Duodenal mucosa (tissue), 2 donors: ENCODE measurements around the gene TP53TG5.
"Not testable (repeated sequence)": the region's sequence is repeated elsewhere in the genome, so short reads cannot be mapped to it uniquely, and the experiment has no call there.

Source experiments
- H3K27ac ChIP-seq: one replicate; pipeline ENCODE4 v1.7.0; 2013; ENCODE audit warnings: low read depth, low read length
- H3K27me3 ChIP-seq, 2 donors: one replicate each; pipeline ENCODE4 v1.7.0; 2013; ENCODE audit warnings: low read length in 2 of 2, control low read depth in 1 of 2; ENCODE audit not compliant: insufficient read depth in 2 of 2, control insufficient read depth in 1 of 2
- H3K36me3 ChIP-seq, 2 donors: one replicate each; pipeline ENCODE4 v1.7.0; 2013; ENCODE audit warnings: low read length in 2 of 2, control low read depth in 1 of 2; ENCODE audit not compliant: insufficient read depth in 2 of 2, control insufficient read depth in 1 of 2
- H3K4me1 ChIP-seq, 2 donors: one replicate each; pipeline ENCODE4 v1.7.0; 2013; ENCODE audit warnings: low read length in 2 of 2, control low read depth in 1 of 2; ENCODE audit not compliant: insufficient read depth in 2 of 2, control insufficient read depth in 1 of 2
- H3K4me3 ChIP-seq, 2 donors: one replicate each; pipeline ENCODE4 v1.7.0; 2013; ENCODE audit warnings: low read length in 2 of 2, low read depth in 1 of 2
- H3K9ac ChIP-seq, 2 donors: one replicate each; pipeline ENCODE4 v1.7.0; 2013; ENCODE audit warnings: low read length in 2 of 2, low read depth in 1 of 2
- H3K9me3 ChIP-seq, 2 donors: one replicate each; pipeline ENCODE4 v1.7.0; 2013; ENCODE audit warnings: low read length in 2 of 2, control low read depth in 1 of 2; ENCODE audit not compliant: control insufficient read depth in 1 of 2

Gene TP53TG5

DNA sequence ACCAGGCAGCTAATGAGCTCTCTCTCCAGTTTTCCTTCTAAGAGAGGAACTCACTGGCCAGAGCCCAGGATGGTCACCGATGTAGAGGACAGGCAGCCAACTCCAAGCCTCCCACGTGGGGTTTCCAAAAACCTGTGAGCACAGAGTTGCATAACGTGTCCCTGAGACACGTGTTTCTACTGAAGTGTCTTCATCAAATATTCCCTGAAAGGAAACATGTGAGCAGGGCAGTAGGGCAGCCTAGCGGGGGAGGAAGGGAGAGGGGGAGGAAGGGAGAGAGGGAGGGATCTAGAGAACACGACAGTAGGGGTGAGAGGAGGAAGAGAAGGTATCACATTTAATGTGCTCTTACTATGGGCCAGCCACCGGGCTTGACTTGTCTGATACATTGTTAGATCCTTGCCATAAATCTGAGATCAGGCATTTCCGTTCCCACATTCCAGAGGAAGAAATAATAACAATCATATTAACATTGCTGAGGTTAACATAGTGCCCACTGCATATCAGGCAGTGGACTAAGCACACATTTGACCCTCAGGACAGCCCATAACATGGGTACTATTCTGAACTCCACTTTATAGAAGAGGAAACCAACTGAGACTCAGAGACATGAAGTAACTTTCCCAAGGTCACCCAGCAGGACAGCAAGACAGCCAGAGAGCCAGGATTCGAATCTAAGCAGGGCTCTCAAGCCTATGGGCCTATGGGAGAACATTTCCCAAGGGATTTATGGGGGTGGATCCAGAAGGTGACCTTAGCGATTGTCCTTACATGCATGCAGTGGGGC lies 19.6 kb downstream of the TP53TG5 start:
- Histone ChIP-seq H3K4me1 (peaks cover 27 to 29% of the 10 kb centered on the region in 2 donors), H3K9ac (no peak overlapping the region), H3K27me3 (no peaks in the 10 kb centered on the region)

DNA sequence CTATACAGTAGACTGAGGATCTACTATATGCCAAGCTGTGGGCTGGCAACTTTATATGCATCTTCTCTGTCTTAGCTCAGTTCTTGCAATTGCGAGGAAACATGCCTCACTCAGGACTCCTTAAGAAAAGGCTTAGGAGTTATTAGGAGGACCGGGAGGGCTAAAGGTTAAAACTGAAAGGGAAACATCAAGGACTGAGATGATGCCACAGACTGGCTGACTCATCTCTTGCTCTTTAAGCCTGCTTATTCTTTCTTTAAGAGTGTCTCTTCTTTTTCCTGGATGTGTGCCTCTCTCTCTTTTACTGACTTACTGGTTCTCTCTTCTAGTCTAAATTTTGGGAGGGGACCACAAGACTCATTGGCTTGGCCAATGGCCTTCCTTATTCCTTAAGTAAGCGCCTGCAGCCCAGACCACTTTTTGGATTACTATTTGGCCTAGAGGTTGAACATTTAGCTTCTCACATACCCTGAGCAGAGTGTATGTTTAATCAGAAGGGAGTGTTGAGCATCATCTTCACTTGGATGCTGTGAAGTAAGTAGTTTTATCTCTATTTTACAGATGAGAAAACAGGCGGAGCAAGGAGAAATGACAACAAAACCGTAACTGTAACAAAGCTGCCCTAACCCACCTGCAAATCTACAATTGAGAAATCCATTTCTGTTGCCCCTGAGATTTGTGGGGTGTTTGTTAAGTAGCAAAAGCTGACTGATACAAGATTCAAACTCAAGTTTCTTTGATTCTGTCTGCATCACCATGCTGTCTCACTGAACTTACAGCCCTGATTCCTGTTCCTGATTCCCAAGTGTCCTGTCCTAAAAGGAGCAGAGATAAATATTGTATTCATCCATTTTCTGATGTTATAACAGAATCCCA lies 22.7 kb downstream of the TP53TG5 start:
- no peak overlapping the region for H3K9ac ChIP-seq
- H3K9me3 ChIP-seq: no peaks in the 10 kb centered on the region
- no peaks in the 10 kb centered on the region for H3K27me3 ChIP-seq
- H3K36me3 ChIP-seq: no peaks in the 10 kb centered on the region
- no peak overlapping the region for H3K27ac ChIP-seq
- no peak overlapping the region for H3K4me3 ChIP-seq
- peaks cover 23 to 27% of the 10 kb centered on the region in 2 donors for H3K4me1 ChIP-seq

More for the DNA sequence above, 19.6 kb downstream of the TP53TG5 start:
- Histone ChIP-seq H3K9me3 (no peaks in the 10 kb centered on the region), H3K36me3 (no peaks in the 10 kb centered on the region), H3K4me3 (no peak overlapping the region), H3K27ac (peak overlapping the region; percentile 53)

DNA sequence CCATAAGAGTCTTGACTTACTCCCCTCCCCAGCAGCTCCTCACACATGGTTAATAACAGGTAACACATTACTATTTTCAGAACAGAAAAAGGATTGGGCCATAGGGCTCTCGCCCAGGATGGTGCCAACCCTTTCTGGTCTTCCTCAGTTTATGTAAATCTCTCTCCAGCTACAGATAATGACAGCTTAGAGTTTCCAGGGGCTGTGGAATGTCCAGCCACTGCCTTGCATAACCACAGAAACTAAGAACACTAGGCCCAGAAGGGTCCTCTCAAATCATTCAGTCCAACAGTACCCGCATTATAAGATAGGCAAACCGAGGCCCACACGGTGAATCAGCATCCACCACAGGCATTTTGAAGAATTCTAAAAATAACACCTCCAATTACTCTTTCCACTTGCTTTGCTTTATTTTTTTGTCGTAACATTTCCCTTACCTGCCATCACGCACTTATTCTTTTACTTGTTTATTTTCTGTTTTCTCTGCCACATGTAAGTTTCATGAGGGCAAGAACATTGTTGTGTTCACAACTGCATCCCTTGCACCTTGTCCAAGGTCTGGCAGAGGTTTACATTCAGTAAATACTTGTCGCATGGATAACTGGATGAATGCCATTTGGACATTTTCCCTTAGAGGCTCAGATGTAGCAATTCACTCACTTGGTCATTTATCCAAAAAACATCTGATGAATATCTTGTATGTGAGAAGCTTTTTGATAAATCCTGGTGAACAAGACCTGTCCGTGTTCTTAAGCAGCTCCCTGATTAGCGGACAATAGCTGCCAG lies 23.5 kb downstream of the TP53TG5 start:
- H3K36me3 ChIP-seq: no peaks in the 10 kb centered on the region
- H3K9me3 ChIP-seq: no peaks in the 10 kb centered on the region
- no peak overlapping the region for H3K4me3 ChIP-seq
- no peak overlapping the region for H3K9ac ChIP-seq
- peaks cover 16 to 22% of the 10 kb centered on the region in 2 donors for H3K4me1 ChIP-seq
- H3K27ac ChIP-seq: no peak overlapping the region
- no peaks in the 10 kb centered on the region for H3K27me3 ChIP-seq

DNA sequence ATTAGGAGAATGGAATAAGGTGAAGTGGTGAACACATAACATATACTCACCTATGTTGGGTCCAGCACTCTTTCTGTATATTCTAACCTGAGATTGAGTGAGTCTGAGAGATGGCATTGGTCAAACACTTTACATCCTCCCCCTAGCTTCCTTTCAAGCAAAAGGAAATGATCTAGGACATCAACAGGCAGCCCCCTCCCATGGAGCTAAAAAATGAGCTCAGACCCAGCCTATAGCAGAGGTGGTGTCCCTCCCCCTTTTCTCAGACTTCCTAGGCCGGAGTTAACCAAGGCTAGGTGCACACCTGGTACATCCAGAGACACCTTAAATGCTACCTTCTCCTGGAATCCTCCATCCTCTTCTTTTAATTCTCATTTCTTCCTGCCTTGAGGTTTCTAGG lies 24.4 kb downstream of the TP53TG5 start:
- H3K4me1 ChIP-seq: peaks cover 12 to 14% of the 10 kb centered on the region in 2 donors
- H3K36me3 ChIP-seq: no peaks in the 10 kb centered on the region
- H3K27me3 ChIP-seq: no peaks in the 10 kb centered on the region
- no peak overlapping the region for H3K9ac ChIP-seq
- no peak overlapping the region for H3K4me3 ChIP-seq
- no peaks in the 10 kb centered on the region for H3K9me3 ChIP-seq
- H3K27ac ChIP-seq: no peak overlapping the region

DNA sequence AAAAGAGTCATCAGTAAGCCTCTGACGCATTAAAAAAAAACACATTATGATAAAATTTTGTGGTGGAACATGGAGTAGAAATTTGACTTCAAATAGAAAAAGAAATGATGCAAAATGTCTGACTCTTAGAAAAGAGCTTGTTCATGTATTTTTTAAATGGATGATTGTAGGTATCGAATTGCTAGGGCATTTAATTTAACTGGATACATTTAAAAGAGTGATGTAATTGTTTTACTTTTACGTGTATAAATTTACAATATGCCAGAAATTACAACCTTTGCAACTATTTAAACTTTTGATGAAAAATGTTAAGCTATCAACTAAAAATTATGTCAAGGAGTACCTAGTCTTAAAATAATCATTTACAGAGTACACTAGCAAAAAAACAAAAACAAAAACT lies 25.4 kb downstream of the TP53TG5 start:
- Histone ChIP-seq H3K9ac (no peak overlapping the region), H3K27ac (no peak overlapping the region), H3K9me3 (no peaks in the 10 kb centered on the region), H3K4me3 (no peak overlapping the region), H3K4me1 (peaks cover 5 to 7% of the 10 kb centered on the region in 2 donors), H3K36me3 (no peaks in the 10 kb centered on the region), H3K27me3 (no peaks in the 10 kb centered on the region)

DNA sequence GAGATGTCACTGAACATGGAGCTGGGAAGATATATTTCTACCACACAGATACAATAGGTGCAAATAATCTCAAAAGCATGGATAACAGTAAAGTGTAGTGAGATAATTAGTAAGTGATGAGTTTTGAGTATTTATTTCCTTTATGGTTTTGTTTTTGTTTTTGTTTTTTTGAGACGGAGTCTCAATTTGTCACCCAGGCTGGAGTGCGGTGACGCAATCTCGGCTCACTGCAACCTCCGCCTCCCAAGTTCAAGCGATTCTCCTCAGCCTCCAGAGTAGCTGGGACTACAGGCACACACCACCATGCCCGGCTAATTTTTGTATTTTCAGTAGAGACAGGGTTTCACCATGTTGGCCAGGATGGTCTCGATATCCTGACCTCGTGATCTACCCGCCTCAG lies 27.3 kb downstream of the TP53TG5 start:
- H3K4me3 ChIP-seq, H3K27me3 ChIP-seq, H3K9ac ChIP-seq, H3K9me3 ChIP-seq, H3K27ac ChIP-seq, H3K36me3 ChIP-seq: not testable (repeated sequence)
- H3K4me1 ChIP-seq: peaks cover 14 to 17% of the 10 kb centered on the region in 2 donors

DNA sequence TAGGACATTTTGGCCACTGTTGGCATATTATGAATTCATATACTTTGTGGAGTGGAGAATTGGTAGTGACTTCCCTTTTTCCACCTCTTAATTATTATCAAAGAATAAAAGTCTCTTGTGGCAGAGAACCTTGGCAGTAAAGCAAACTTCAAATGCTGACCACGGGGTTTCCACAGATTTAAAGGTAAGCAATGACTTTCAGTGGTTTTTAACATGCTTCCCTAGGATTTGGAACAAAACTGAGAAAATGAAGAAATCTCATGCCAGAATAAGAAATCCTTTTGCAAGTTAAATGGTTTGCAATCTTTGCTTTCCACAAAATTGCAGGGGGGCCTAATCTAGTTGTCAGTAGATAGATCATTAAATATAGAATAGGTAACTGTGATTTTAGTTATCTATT lies 27.9 kb downstream of the TP53TG5 start:
- Histone ChIP-seq H3K4me1 (peaks cover 17 to 23% of the 10 kb centered on the region in 2 donors), H3K9ac (no peak overlapping the region), H3K9me3 (no peaks in the 10 kb centered on the region), H3K4me3 (no peak overlapping the region), H3K36me3 (no peaks in the 10 kb centered on the region), H3K27ac (no peak overlapping the region), H3K27me3 (no peaks in the 10 kb centered on the region)

DNA sequence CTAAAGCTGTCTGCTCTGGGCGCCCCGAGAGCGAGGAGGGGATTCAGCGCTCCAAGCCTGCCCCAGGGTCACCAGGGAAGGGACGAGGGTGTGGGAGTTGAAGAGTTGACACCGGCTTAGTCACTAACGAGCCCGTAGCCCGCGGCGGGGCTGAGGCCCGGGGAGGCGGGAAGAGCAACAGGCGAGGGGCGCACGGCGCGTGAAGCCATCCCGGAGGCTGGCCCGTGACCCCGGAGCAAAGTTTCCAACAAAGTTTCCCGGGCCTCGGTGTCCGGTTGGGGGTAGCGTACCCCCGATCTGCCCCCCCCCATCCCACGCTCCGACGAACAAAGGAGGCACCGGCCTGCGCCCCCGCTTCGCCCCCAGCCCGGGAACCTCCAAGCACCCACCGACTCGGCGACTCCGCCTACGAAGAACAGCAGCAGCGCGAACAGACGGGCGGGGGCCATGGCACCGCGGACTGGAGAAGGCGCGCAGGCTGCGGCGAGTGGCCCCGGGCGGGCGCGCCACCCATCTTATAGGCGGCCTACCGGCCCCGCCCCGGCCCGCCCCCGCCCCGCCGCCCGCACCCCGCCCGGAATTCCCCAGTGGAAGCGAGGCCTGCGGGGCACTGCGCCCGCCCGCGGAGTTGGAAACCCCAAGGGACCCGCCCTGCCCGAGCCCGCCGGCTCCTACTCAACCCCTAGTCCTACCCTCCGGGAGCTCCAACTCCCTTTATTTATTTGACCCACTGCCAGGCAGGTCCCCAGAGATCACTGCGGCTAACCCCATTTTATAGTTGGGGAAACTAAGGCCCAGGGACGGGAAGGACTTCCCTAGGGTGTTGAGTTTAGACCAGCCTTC lies 30.0 kb downstream of the TP53TG5 start, which contains the start of gene SDC4:
Gene SDC4, minus strand, starts transcription at position 489 of the 843 bp plus-strand sequence. Its CDS starts 40 bp downstream, at position 449.
- no peaks in the 10 kb centered on the region for H3K9me3 ChIP-seq
- peaks cover 34 to 44% of the 10 kb centered on the region in 2 donors for H3K4me1 ChIP-seq
- peak within 1 kb of the TSS; percentile 70 to 92 for H3K4me3 ChIP-seq
- no peaks in the 10 kb centered on the region for H3K27me3 ChIP-seq
- peak within 1 kb of the TSS; percentile 91 for H3K27ac ChIP-seq
- no peaks in the 10 kb centered on the region for H3K36me3 ChIP-seq
- peak within 1 kb of the TSS; percentile 90 to 96 for H3K9ac ChIP-seq

DNA sequence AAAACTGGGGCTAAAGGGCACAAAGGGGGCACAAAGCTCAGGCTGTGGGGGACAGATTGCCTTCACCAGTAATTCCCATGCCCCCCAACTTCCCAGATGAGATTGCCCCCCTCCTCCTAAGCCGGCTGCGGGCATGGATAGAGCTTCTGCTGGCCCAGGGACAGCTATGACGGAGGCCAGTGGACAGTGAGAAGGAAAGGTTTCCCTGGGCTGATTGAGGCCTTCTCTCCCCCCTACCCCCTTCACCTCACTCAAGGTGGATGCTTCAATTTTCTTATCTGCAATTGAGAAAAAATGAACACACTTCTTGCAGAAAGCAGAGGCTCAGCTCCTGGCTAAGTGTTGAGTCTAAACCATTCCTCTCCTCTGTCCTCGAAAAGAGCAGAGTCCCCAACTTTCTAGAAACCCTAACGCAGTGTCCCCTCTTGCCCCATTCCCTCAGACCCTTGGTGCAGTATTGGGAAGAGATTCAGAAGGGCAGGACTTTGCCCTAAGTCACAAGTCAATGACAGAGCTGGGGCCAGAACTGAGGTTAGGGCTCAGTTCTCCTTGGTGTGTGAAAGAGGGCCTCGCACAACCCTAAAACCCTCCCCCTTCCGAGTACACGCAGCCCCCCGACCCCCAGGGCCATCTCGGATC lies 30.7 kb downstream of the TP53TG5 start:
- peak overlapping the region; percentile 70 to 92 for H3K4me3 ChIP-seq
- H3K27ac ChIP-seq: peak overlapping the region; percentile 91
- H3K9me3 ChIP-seq: no peaks in the 10 kb centered on the region
- H3K36me3 ChIP-seq: no peaks in the 10 kb centered on the region
- peaks cover 41 to 46% of the 10 kb centered on the region in 2 donors for H3K4me1 ChIP-seq
- peak overlapping the region; percentile 90 to 96 for H3K9ac ChIP-seq
- H3K27me3 ChIP-seq: no peaks in the 10 kb centered on the region
